ENCODE results near the gene ZNF611. TPM values are rescaled to one million over a fixed set of nuclear protein-coding genes. Genes with fewer than 3 reads are reported as not detected.
A peak's percentile ranks its signal among the peaks of the same experiment; 100 is the strongest.
"Not testable (repeated sequence)": the region's sequence is repeated elsewhere in the genome, so short reads cannot be mapped to it uniquely, and the experiment has no call there.

Gene ZNF611
- total RNA-seq, 2 experiments from 2014 or later: 10.6 to 23.8 TPM

GRCh38 chr19:52749780-52750179 is 14.9 kb upstream of the ZNF611 start:
- intact Hi-C loops (cut with micrococcal nuclease; ENCODE audit: unreplicated experiment): loop anchor here (10.0 kb wide), 1 partner anchor 505 kb away; no protein-coding TSS in a partner anchor
- ChIA-PET CTCF (ENCODE audit: unreplicated experiment) (no interaction called here), POLR2A (no interaction called here)
- TF ChIP-seq EZH2phosphoT487 (IDR thresholded peaks at IDR 0.05; ENCODE audit: borderline replicate concordance, low read depth, low read length) (no peak), CTCF (conservative IDR thresholded peaks at IDR 0.05; ENCODE audit: low read length) (no peak)
- BruUV-seq (replicated peaks): no TSS peak
- Histone ChIP-seq H3K36me3 (ENCODE audit: insufficient read depth, low read length) (no peaks in the 10 kb centered on the region), H3K79me2 (ENCODE audit: insufficient read depth, low read depth, low read length) (no peaks in the 10 kb centered on the region), H3K9me2 (ENCODE audit: insufficient read depth, low read length) (no peaks in the 10 kb centered on the region), H3K4me2 (ENCODE audit: low read length) (no peak overlapping the region), H3K4me3 (ENCODE audit: low read depth, low read length, poor library complexity, severe bottlenecking) (no peak overlapping the region), H2AFZ (ENCODE audit: low read length) (no peak overlapping the region), H3K27ac (ENCODE audit: low read depth, low read length, poor library complexity, severe bottlenecking) (no peak overlapping the region), H4K20me1 (ENCODE audit: insufficient read depth, low read length) (no peaks in the 10 kb centered on the region), H3K4me1 (ENCODE audit: insufficient read depth, low read length, poor library complexity, severe bottlenecking) (no peaks in the 10 kb centered on the region), H3K9me3 (ENCODE audit: low read length) (no peaks in the 10 kb centered on the region)
- no peak for DNase-seq (ENCODE audit: low spot score)

- no peaks in the 10 kb centered on the region for H3K9me3 ChIP-seq (ENCODE audit: low read length)
- no peaks in the 10 kb centered on the region for H3K79me2 ChIP-seq (ENCODE audit: insufficient read depth, low read depth, low read length)
- intact Hi-C loops (cut with micrococcal nuclease; ENCODE audit: unreplicated experiment): loop anchor here (10.0 kb wide), 1 partner anchor 504 kb away; no protein-coding TSS in a partner anchor
- CTCF ChIA-PET (ENCODE audit: unreplicated experiment): no interaction called here
- H3K4me1 ChIP-seq (ENCODE audit: insufficient read depth, low read length, poor library complexity, severe bottlenecking): no peaks in the 10 kb centered on the region
- H3K4me3 ChIP-seq (ENCODE audit: low read depth, low read length, poor library complexity, severe bottlenecking): no peak overlapping the region
- H3K27ac ChIP-seq (ENCODE audit: low read depth, low read length, poor library complexity, severe bottlenecking): no peak overlapping the region
- no peak overlapping the region for H3K4me2 ChIP-seq (ENCODE audit: low read length)
- peak; percentile 66 for DNase-seq (ENCODE audit: low spot score)
- H3K36me3 ChIP-seq (ENCODE audit: insufficient read depth, low read length): no peaks in the 10 kb centered on the region
- TF ChIP-seq CTCF (conservative IDR thresholded peaks at IDR 0.05; ENCODE audit: low read length) (peak; percentile 79), EZH2phosphoT487 (IDR thresholded peaks at IDR 0.05; ENCODE audit: borderline replicate concordance, low read depth, low read length) (no peak)
- no peaks in the 10 kb centered on the region for H3K9me2 ChIP-seq (ENCODE audit: insufficient read depth, low read length)
- no peak overlapping the region; the same call in 1 of the 2 replicates for H2AFZ ChIP-seq (ENCODE audit: low read length)
- POLR2A ChIA-PET: no interaction called here
- no peaks in the 10 kb centered on the region for H4K20me1 ChIP-seq (ENCODE audit: insufficient read depth, low read length)
- no TSS peak for BruUV-seq (replicated peaks)
These were observed 13.6 kb upstream of the ZNF611 start for GRCh38 chr19:52748336-52748950.

GRCh38 chr19:52745919-52746318 is 11.1 kb upstream of the ZNF611 start:
- H4K20me1 ChIP-seq (ENCODE audit: insufficient read depth, low read length); H3K9me2 ChIP-seq (ENCODE audit: insufficient read depth, low read length); CTCF ChIA-PET (ENCODE audit: unreplicated experiment); BruUV-seq (replicated peaks); DNase-seq (ENCODE audit: low spot score); H3K27ac ChIP-seq (ENCODE audit: low read depth, low read length, poor library complexity, severe bottlenecking); H3K4me1 ChIP-seq (ENCODE audit: insufficient read depth, low read length, poor library complexity, severe bottlenecking); POLR2A ChIA-PET; H3K9me3 ChIP-seq (ENCODE audit: low read length); H3K79me2 ChIP-seq (ENCODE audit: insufficient read depth, low read depth, low read length); H3K4me3 ChIP-seq (ENCODE audit: low read depth, low read length, poor library complexity, severe bottlenecking); H3K36me3 ChIP-seq (ENCODE audit: insufficient read depth, low read length); H3K4me2 ChIP-seq (ENCODE audit: low read length); H2AFZ ChIP-seq (ENCODE audit: low read length): not testable (repeated sequence)
- intact Hi-C loops (cut with micrococcal nuclease; ENCODE audit: unreplicated experiment): loop anchor here (10.0 kb wide), 1 partner anchor 501 kb away; no protein-coding TSS in a partner anchor
